Peyer's patch (tissue), 4 donors: ENCODE measurements around the gene TSPAN4. TPM values are rescaled to one million over a fixed set of nuclear protein-coding genes. Genes with fewer than 3 reads are reported as not detected.
A peak's percentile ranks its signal among the peaks of the same experiment; 100 is the strongest.

Source experiments
- DNase-seq, 3 donors: peaks; one replicate each; pipeline ENCODE4 v3.0.0-alpha.2; 2017 to 2019
- H3K27ac ChIP-seq, 4 donors: fragments of 200-600 bp; sonication (generic); one replicate each; pipeline ENCODE4 v1.5.1; 2016 to 2019
- H3K27me3 ChIP-seq, 2 donors: fragments of 200-600 bp; sonication (generic); one replicate each; pipeline ENCODE4 v1.5.1; 2019
- H3K36me3 ChIP-seq, 3 donors: fragments of 200-600 bp; sonication (generic); one replicate each; pipeline ENCODE4 v1.5.1; 2016 to 2019
- H3K4me1 ChIP-seq, 4 donors: fragments of 200-600 bp; sonication (generic); one replicate each; pipeline ENCODE4 v1.5.1; 2016 to 2019
- H3K4me3 ChIP-seq, 4 donors: fragments of 200-600 bp; sonication (generic); 1 replicate in 3 of 4; 2 replicates in 1 of 4; pipeline ENCODE4 v1.5.1; 2016 to 2019; ENCODE audit warnings: mild to moderate bottlenecking in 1 of 4
- H3K9me3 ChIP-seq, 4 donors: fragments of 200-600 bp; sonication (generic); one replicate each; pipeline ENCODE4 v1.5.1; 2016 to 2019; ENCODE audit warnings: mild to moderate bottlenecking in 1 of 4
- POLR2A ChIP-seq, 2 donors: fragments of 450-650 bp; IDR thresholded peaks; one replicate each; pipeline ENCODE4 v1.5.1; 2017; ENCODE audit warnings: antibody characterized with exemption in 2 of 2, mild to moderate bottlenecking in 2 of 2, moderate library complexity in 2 of 2
- total RNA-seq, 4 donors: library from RNA; depleted of rRNA; stranded (reverse); fragments of >200 nt; gene quantifications; one replicate each; pipeline ENCODE4 v1.1.0, GENCODE V29; 2016
- TF ChIP-seq, protein P1 (sequence below), 6 experiments: fragments of 450-650 bp in 4 of 6; fragments of 200-600 bp in 2 of 6; sonication (generic) in 1 of 6; IDR thresholded peaks; one replicate each; pipeline ENCODE4 v1.5.1; 2017 to 2019; ENCODE audit warnings: antibody characterized with exemption in 6 of 6, mild to moderate bottlenecking in 3 of 6, moderate library complexity in 1 of 6

Gene TSPAN4
- total RNA-seq, 4 donors from 2014 or later: 20.0 to 52.1 (median 38.4) TPM

DNA sequence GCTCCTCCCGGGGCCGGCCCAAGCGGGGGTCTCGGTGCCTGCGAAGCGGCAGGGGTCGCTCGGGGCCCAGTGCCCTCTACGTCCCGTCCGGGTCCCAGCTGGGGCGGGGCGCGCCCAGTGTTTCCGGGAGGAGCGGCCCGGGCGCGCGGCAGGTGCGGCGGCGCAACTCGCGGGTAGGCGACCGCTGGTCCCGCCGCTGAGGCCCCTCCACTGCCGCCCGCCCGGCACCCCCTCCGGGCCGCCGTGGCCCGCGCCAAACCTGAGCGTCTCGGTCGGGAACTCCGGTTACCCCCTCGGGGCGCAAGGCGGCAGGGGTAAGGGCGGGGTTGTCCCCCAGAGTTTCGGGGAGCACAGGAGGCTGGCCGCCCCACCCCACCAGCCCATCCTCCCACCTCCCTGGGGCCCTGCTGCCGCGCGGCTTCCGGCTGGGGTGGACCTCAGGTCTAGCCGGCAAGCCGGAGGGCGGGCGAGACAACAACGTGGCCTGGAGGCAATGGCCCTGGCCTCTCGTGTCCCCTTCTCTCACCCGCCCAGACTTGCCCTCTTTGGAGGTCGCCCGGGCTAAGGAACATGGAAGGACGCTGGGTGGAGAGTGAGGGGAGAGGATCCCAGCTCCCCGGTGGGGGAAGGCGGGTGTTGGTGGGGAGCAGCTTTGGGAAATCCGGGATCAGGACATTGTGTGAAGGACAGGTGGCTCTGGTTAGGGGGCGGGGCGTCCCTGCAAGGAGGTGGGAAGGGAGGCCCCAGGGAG is 15.3 kb upstream of the TSPAN4 start:
- TF ChIP-seq, protein P1, sequence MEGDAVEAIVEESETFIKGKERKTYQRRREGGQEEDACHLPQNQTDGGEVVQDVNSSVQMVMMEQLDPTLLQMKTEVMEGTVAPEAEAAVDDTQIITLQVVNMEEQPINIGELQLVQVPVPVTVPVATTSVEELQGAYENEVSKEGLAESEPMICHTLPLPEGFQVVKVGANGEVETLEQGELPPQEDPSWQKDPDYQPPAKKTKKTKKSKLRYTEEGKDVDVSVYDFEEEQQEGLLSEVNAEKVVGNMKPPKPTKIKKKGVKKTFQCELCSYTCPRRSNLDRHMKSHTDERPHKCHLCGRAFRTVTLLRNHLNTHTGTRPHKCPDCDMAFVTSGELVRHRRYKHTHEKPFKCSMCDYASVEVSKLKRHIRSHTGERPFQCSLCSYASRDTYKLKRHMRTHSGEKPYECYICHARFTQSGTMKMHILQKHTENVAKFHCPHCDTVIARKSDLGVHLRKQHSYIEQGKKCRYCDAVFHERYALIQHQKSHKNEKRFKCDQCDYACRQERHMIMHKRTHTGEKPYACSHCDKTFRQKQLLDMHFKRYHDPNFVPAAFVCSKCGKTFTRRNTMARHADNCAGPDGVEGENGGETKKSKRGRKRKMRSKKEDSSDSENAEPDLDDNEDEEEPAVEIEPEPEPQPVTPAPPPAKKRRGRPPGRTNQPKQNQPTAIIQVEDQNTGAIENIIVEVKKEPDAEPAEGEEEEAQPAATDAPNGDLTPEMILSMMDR (IDR thresholded peaks at IDR 0.05): peak in 1 of 6 experiments; percentile 3
- no peak for TF ChIP-seq POLR2A (IDR thresholded peaks at IDR 0.05)
- Histone ChIP-seq H3K27me3 (peaks cover 0 to 20% of the 10 kb centered on the region in 2 donors), H3K36me3 (peaks cover 0 to 29% (median 0%) of the 10 kb centered on the region in 3 donors), H3K4me1 (peaks cover 18 to 75% (median 41%) of the 10 kb centered on the region in 4 donors), H3K27ac (peak overlapping the region; percentile 81 to 94 (median 85)), H3K9me3 (no peaks in the 10 kb centered on the region), H3K4me3 (peak overlapping the region; percentile 55 to 73 (median 64))
- DNase-seq: peak; percentile 65 to 82 (median 81)

DNA sequence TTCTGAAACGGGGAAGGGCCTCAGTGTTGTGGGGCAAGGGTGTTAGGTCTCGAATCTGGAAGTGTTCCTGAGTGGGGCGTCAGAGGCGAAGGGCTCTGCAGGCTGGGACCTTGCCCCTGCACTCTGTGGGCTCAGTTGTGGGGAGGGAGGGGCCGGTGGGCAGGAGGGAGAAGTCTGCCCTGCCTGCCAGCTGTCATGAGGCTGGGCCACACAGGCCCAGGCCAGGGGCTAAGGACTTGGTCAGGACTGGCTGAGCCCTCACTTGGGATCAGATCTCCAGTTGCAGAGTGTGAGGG is 14.8 kb upstream of the TSPAN4 start, which contains the start of gene CRACR2B:
Gene CRACR2B, plus strand, starts transcription at position 23 of the 296 bp plus-strand sequence. CDS start 689 bp downstream, outside the sequence.
- Histone ChIP-seq H3K4me1 (peaks cover 18 to 77% (median 42%) of the 10 kb centered on the region in 4 donors), H3K9me3 (no peaks in the 10 kb centered on the region), H3K27ac (peak within 1 kb of the TSS; percentile 81 to 94 (median 85)), H3K36me3 (peaks cover 0 to 27% (median 0%) of the 10 kb centered on the region in 3 donors), H3K4me3 (peak within 1 kb of the TSS; percentile 55 to 73 (median 64)), H3K27me3 (peaks cover 0 to 20% of the 10 kb centered on the region in 2 donors)
- DNase-seq: peak in 2 of 3 donors; percentile 72 to 77
- TF ChIP-seq POLR2A (IDR thresholded peaks at IDR 0.05): peak in 1 of 2 donors; percentile 58
- TF ChIP-seq, protein P1 (IDR thresholded peaks at IDR 0.05): no peak

GRCh38 chr11:828506-829175 is 14.0 kb upstream of the TSPAN4 start:
- Histone ChIP-seq H3K27ac (peak overlapping the region; percentile 81 to 94 (median 85)), H3K4me3 (peak overlapping the region in 2 of 4 donors; percentile 39 to 49), H3K9me3 (no peaks in the 10 kb centered on the region), H3K4me1 (peaks cover 18 to 80% (median 42%) of the 10 kb centered on the region in 4 donors), H3K36me3 (peaks cover 0 to 21% (median 0%) of the 10 kb centered on the region in 3 donors), H3K27me3 (peaks cover 0 to 20% of the 10 kb centered on the region in 2 donors)
- TF ChIP-seq POLR2A (IDR thresholded peaks at IDR 0.05): no peak
- TF ChIP-seq, protein P1 (IDR thresholded peaks at IDR 0.05): no peak
- no peak for DNase-seq

GRCh38 chr11:829176-829846 is 13.3 kb upstream of the TSPAN4 start:
- no peaks in the 10 kb centered on the region for H3K9me3 ChIP-seq
- H3K27me3 ChIP-seq: peaks cover 0 to 20% of the 10 kb centered on the region in 2 donors
- H3K4me3 ChIP-seq: peak overlapping the region; percentile 33 to 49 (median 41)
- DNase-seq: peak in 2 of 3 donors; percentile 65 to 72
- TF ChIP-seq POLR2A (IDR thresholded peaks at IDR 0.05): no peak
- TF ChIP-seq, protein P1 (IDR thresholded peaks at IDR 0.05): no peak
- peaks cover 0 to 14% (median 0%) of the 10 kb centered on the region in 3 donors for H3K36me3 ChIP-seq
- peaks cover 19 to 87% (median 42%) of the 10 kb centered on the region in 4 donors for H3K4me1 ChIP-seq
- H3K27ac ChIP-seq: peak overlapping the region; percentile 81 to 94 (median 85)

DNA sequence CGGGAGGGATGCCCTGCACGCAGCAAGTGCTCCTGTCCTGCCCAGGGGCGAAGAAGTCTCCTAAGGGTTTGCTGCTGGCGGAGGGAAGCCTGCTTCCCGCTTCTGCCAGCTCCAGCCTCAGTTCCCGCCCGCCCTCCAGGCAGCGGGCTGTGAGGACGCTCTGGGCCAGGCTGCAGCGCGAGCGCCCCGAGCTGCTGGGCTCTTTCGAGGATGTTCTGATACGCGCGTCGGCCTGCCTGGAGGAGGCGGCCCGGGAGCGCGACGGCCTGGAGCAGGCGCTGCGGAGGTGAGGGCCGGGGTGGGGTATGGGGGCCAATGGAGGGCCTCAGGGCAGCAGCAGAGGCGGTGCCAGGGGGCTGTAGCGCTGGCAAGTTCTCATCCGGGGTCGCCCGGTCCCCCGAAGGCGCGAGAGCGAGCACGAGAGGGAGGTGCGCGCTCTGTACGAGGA is 12.8 kb upstream of the TSPAN4 start:
- DNase-seq: no peak
- Histone ChIP-seq H3K9me3 (no peaks in the 10 kb centered on the region), H3K4me1 (peaks cover 23 to 92% (median 42%) of the 10 kb centered on the region in 4 donors), H3K27me3 (peaks cover 0 to 20% of the 10 kb centered on the region in 2 donors), H3K4me3 (peak overlapping the region; percentile 33 to 49 (median 41)), H3K36me3 (peaks cover 0 to 8% (median 0%) of the 10 kb centered on the region in 3 donors), H3K27ac (peak overlapping the region; percentile 11 to 85 (median 53))
- TF ChIP-seq POLR2A (IDR thresholded peaks at IDR 0.05): peak in 1 of 2 donors; percentile 41
- TF ChIP-seq, protein P1 (IDR thresholded peaks at IDR 0.05): no peak
